ENCODE results near the gene PCDHA12. TPM values are rescaled to one million over a fixed set of nuclear protein-coding genes. Genes with fewer than 3 reads are reported as not detected.
"Not testable (repeated sequence)": the region's sequence is repeated elsewhere in the genome, so short reads cannot be mapped to it uniquely, and the experiment has no call there.

Gene PCDHA12
- total and polyA plus RNA-seq, 2 donors (not counting 3 experiments of a cell fraction or from before 2014, with no cell fraction given) = 0.03 TPM; not detected in 1

DNA sequence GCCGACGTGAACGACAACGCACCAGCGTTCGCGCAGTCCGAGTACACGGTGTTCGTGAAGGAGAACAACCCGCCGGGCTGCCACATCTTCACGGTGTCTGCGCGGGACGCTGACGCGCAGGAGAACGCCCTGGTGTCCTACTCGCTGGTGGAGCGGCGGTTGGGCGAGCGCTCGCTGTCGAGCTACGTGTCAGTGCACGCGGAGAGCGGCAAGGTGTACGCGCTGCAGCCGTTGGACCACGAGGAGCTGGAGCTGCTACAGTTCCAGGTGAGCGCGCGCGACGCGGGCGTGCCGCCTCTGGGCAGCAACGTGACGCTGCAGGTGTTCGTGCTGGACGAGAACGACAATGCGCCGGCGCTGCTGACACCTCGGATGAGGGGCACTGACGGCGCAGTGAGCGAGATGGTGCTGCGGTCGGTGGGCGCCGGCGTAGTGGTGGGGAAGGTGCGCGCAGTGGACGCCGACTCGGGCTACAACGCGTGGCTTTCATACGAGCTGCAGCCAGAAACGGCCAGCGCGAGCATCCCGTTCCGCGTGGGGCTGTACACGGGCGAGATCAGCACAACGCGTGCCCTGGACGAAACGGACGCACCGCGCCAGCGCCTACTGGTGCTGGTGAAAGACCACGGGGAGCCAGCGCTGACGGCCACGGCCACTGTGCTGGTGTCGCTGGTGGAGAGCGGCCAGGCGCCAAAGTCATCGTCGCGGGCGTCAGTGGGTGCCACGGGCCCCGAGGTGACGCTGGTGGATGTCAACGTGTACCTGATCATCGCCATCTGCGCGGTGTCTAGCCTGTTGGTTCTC, 25.1 kb upstream of the PCDHA12 start:
- H3K4me3 ChIP-seq (replicated peaks in 1 of 3; ENCODE audit: insufficient read depth in 1 of 3, low read depth in 1 of 3, low read length in 3 of 3); H4K20me1 ChIP-seq (replicated peaks; ENCODE audit: control insufficient read depth, extremely low read depth, insufficient read depth, low read length); intact Hi-C loops (cut with micrococcal nuclease); dilution Hi-C loops (cut with MboI; ENCODE audit: extremely low pct_ligation_motif_present, low sequenced_read_pairs); H3K79me2 ChIP-seq (ENCODE audit: control insufficient read depth, insufficient read depth, low read length); H3K4me1 ChIP-seq (ENCODE audit: control insufficient read depth, extremely low read depth, insufficient read depth, low read length); H3K27me3 ChIP-seq (ENCODE audit: control insufficient read depth in 2 of 2, insufficient read depth in 2 of 2, low read length in 2 of 2); POLR2A ChIA-PET; FAIRE-seq; H3K4me2 ChIP-seq (ENCODE audit: insufficient read depth, low read length); BruUV-seq (replicated peaks); H3K9me3 ChIP-seq (replicated peaks; ENCODE audit: control insufficient read depth, insufficient read depth, low read length); H2AFZ ChIP-seq (ENCODE audit: low read depth, low read length); H3K9me1 ChIP-seq (replicated peaks; ENCODE audit: control insufficient read depth, extremely low read depth, insufficient read depth, low read length); H3K9ac ChIP-seq (replicated peaks; ENCODE audit: extremely low read depth, insufficient read depth, low read length); CTCF ChIA-PET; H3K36me3 ChIP-seq (ENCODE audit: control insufficient read depth in 2 of 2, extremely low read depth in 1 of 2, insufficient read depth in 2 of 2, low read length in 2 of 2); DNase-seq (ENCODE audit: low read depth, low spot score); H3K27ac ChIP-seq (ENCODE audit: insufficient read depth, low read depth, low read length): not testable (repeated sequence)

DNA sequence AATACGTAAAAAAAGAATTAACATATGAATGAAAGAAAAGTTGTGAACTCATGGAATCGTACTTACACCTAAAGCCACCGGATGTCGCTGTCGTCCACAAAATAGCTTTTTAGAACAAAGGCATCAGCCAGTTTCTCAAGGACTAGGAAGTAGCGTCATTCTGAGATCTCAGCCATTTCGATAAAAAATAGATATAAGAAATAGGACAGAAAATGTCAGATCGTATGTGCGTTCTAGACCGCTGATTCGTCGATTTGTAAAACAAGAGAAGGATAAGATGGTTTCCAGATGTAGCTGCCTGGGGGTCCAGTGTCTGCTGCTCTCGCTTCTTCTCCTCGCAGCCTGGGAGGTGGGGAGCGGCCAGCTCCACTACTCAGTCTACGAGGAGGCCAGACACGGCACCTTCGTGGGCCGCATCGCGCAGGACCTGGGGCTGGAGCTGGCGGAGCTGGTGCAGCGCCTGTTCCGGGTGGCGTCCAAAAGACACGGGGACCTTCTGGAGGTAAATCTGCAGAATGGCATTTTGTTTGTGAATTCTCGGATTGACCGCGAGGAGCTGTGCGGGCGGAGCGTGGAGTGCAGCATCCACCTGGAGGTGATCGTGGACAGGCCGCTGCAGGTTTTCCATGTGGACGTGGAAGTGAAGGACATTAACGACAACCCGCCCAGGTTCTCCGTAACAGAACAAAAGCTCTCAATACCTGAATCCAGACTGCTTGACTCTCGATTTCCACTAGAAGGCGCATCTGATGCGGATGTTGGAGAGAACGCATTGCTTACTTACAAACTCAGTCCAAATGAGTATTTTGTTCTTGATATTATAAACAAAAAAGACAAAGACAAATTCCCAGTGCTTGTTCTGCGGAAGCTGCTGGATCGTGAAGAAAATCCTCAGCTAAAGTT, 19.1 kb upstream of the PCDHA12 start, which contains the start of gene PCDHA10:
Gene PCDHA10, plus strand, starts transcription at position 126 of the 903 bp plus-strand sequence. Its CDS starts 152 bp downstream, at position 278.
- Histone ChIP-seq H3K4me1 (ENCODE audit: control insufficient read depth, extremely low read depth, insufficient read depth, low read length) (no peaks in the 10 kb centered on the region), H3K36me3 (ENCODE audit: control insufficient read depth in 2 of 2, extremely low read depth in 1 of 2, insufficient read depth in 2 of 2, low read length in 2 of 2) (no peaks in the 10 kb centered on the region), H3K9ac (replicated peaks; ENCODE audit: extremely low read depth, insufficient read depth, low read length) (no peak within 1 kb of the TSS), H3K79me2 (ENCODE audit: control insufficient read depth, insufficient read depth, low read length) (no peaks in the 10 kb centered on the region), H3K4me2 (ENCODE audit: insufficient read depth, low read length) (no peak within 1 kb of the TSS), H3K27ac (ENCODE audit: insufficient read depth, low read depth, low read length) (no peak within 1 kb of the TSS), H3K4me3 (replicated peaks in 1 of 3; ENCODE audit: insufficient read depth in 1 of 3, low read depth in 1 of 3, low read length in 3 of 3) (no peak within 1 kb of the TSS), H4K20me1 (replicated peaks; ENCODE audit: control insufficient read depth, extremely low read depth, insufficient read depth, low read length) (no peaks in the 10 kb centered on the region), H3K9me3 (replicated peaks; ENCODE audit: control insufficient read depth, insufficient read depth, low read length) (no peaks in the 10 kb centered on the region), H3K9me1 (replicated peaks; ENCODE audit: control insufficient read depth, extremely low read depth, insufficient read depth, low read length) (no peaks in the 10 kb centered on the region), H3K27me3 (ENCODE audit: control insufficient read depth in 2 of 2, insufficient read depth in 2 of 2, low read length in 2 of 2) (no peaks in the 10 kb centered on the region), H2AFZ (ENCODE audit: low read depth, low read length) (no peak within 1 kb of the TSS)
- DNase-seq (ENCODE audit: low read depth, low spot score) (peak; percentile 35), FAIRE-seq (no peak)
- CTCF ChIA-PET = interaction anchor here (1.1 to 1.8 kb wide), 3 partner anchors 13 to 185 kb away, joined by 5 to 6 read pairs (median 6); no protein-coding TSS in a partner anchor
- no TSS peak for BruUV-seq (replicated peaks)
- intact Hi-C loops (cut with micrococcal nuclease) (no loop called here), dilution Hi-C loops (cut with MboI; ENCODE audit: extremely low pct_ligation_motif_present, low sequenced_read_pairs) (no loop called here)
- no peak for TF ChIP-seq MAX (IDR thresholded peaks at IDR 0.05; ENCODE audit: insufficient read depth, insufficient read length)
- no peak for TF ChIP-seq FOS (IDR thresholded peaks at IDR 0.05; ENCODE audit: borderline replicate concordance, insufficient read depth, low read length)
- no peak for TF ChIP-seq POLR2A (IDR thresholded peaks at IDR 0.05; ENCODE audit: low read depth, low read length)
- no peak for TF ChIP-seq JUN (IDR thresholded peaks at IDR 0.05; ENCODE audit: borderline replicate concordance, insufficient read depth, insufficient read length, low read depth)
- no peak for TF ChIP-seq EZH2 (IDR thresholded peaks at IDR 0.05; ENCODE audit: borderline replicate concordance, low read depth, low read length, severe bottlenecking)
- no peak for TF ChIP-seq CTCF (IDR thresholded peaks at IDR 0.05; ENCODE audit: extremely low read depth in 1 of 2, insufficient read depth in 1 of 2, low read depth in 1 of 2, low read length in 2 of 2)
- no peak for TF ChIP-seq POLR2AphosphoS5 (IDR thresholded peaks at IDR 0.05; ENCODE audit: insufficient read depth, low read depth, low read length)
- no peak for TF ChIP-seq GATA2 (IDR thresholded peaks at IDR 0.05; ENCODE audit: insufficient read depth, insufficient read length, low read depth, low read length)
- TF ChIP-seq MYC (IDR thresholded peaks at IDR 0.05; ENCODE audit: low read depth, low read length) = no peak
- POLR2A ChIA-PET = no interaction called here
